ENCODE measurements around the gene CFDP1.
"Not testable (repeated sequence)": the region's sequence is repeated elsewhere in the genome, so short reads cannot be mapped to it uniquely, and the experiment has no call there.

Gene CFDP1

DNA sequence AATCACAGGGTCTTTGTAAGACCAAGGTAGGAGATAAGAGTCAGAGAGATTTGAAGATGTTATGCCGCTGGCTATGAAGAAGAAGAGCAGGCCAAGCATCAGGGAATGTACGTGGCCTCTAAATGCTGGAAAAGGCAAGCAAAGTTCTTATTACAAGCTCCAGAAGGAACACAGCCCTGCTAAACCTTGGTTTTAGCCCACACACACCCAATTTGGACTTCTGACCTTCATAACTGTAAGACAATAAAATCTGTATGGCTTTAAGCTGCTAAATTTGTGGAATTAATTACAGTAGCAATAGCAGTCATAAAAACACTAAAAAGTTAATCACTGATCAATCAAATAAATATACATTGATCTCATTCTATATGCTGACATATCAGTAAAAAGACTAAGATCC lies 25.1 kb upstream of the CFDP1 start:
- no peak for DNase-seq

DNA sequence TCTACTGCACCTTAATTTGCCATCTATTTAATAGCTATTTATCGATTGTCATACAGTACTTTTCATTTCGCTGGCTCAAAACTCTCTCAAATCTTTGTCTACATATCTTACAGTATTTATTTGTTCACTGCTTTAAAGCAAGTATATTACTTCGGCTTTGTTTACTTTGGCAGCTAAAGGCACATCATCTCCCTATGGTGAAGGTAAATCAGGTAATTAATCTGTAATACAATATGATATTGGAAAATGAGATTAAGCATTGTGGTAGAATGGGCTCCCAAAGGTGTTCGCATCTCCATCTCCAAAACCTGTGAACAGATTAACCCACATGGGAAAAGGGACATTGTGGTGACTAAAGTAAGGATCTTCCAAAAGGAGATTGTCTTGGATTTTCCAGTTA lies 24.7 kb upstream of the CFDP1 start:
- no peak for DNase-seq

DNA sequence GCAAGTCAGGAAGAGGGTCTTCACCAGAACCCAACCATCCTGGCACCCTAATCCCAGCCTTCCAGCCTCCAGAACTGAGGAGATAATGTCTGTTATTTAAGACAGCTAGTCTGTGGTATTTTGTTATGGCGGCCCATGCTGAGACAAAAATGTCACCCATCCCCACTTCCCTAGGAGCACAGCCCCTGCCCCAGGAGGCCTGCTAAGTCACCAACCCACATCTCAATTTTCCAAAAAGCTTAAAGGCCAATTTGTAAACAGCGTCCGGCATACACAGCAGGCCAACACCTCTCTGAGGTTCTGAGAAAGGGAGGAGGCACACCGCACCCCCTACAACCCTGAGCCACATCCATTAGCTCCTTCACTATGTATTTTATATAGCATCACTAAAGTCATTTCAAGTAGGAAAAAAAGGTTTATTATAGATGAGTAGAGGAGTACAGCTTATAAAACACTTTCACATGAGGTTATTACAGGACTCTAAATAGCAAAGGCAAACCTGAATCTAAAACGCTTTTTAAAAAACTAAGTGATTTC lies 24.2 kb upstream of the CFDP1 start:
- no peak for DNase-seq

DNA sequence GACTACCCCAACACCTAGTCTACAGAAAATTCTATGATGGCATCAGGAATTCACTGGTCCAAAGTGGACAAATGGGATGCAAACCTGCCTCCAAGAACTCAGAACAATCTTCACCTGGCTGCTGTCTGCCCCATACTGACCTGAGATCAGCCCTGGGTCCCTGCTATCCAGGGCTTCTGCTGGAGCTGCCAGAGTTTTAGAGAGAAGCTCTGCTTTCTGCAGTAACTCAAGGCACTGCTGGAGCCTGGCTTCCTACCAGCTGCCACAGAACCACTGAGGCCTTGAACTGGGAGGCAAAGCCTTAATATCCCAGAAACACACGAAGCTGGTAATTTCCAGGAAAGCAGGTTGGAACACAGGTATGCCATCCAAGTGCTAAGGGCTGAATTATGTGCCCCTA lies 23.7 kb upstream of the CFDP1 start:
- DNase-seq, result no peak

DNA sequence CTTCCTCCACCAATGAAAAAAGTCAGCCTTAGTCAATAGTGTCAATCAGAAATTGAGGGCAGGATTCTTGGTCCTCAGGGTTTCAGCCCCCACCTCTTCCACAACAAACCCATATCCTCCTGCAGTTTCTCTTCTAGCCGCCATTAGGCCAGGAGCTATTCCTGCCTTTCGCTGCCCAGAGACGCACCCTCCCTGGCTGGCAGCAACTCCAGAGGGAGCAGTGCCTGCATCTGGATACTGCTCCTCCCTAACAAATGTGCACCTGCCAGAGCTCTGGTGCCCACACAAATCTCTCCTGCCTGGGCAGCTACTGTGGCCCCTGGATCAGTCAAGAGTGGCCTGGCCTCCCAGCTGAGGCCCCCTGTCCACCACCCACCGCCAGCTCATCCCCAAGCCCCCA lies 23.2 kb upstream of the CFDP1 start:
- DNase-seq, result not testable (repeated sequence)

DNA sequence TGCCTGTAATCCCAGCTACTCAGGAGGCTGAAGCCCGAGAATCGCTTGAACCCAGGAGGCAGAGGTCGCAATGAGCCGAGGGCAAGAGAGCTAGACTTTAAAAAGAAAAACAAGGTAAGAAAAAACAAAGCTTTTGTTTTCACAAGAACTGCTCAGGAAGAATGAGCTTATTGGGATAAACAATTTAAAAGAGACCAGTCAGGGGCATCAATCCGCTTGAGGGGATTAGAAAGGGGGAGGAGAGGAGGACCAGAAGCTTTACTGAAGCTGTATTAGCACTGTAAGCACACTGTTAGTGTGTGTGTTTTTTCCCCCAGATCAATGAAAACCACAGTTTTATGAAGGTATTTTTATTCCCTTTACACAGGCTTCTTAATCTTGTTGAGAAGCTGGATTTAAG lies 22.4 kb upstream of the CFDP1 start:
- DNase-seq, result no peak

DNA sequence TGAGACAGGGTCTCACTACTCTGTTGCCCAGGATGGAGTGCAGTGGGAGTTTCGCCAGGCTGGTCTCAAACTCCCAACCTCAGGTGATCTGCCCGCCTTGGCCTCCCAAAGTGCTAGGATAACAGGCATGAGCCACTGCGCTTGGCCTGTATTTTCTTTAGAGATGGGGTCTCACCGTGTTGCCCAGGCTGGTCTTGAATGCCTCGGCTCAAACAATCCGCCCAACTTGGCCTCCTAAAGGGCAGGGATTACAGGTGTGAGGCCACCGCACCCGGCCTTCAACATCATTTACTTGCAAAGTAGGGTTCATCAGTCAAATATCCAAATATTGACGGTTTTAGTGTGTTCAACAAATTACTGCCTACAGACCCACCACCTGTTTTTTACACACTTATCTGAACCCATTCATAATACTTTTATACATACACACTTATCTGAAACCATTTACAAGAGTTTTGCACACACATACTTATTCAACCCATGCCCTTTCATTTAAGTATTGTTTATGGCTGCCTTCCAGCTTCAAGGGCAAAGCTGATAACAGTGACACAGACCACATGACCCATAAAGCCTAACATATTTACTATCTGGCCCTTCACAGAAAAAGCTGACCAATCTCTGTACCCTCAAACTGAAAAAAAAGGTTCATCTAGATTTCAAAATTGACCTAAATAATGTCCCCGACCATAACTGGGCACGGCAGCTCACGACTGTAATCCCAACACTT lies 19.3 kb upstream of the CFDP1 start:
- no peak for DNase-seq

DNA sequence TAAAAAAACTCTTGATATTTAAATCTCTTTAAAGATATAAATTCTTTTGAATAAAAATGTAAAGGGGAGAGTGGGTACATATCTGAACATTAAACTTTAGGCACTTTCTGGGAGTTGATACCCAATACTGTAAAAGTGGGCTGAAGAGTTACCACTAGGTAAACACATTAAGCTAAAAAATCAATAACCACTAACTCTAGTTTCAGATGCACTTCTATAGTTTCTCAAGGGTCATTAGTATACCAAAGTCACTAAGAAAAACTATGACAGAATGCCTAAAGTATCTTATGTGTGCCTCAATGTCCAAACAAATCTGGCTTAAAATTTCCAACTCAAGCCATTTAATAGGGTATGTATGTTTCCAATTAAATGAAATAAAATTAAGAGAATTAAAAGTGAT lies 13.1 kb upstream of the CFDP1 start:
- DNase-seq, result no peak

DNA sequence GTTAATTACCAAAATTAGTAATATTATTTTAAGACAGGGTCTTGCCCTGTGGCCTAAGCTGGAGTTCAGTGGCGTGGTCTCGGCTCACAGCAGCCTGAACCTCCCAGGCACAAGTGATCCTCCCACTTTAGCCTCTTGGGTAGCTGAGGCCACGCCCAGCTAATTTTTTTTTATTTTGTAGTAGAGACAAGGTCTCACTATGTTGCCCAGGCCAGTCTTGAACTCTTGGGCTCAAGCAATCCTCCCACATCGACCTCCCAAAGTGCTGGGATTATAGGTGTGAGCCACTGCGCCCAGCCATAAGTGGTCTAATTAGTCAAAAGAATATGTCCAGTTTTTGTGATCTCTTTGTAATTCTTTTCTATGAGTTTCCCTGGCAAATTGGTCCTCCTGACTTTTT lies 12.0 kb upstream of the CFDP1 start:
- no peak for DNase-seq

DNA sequence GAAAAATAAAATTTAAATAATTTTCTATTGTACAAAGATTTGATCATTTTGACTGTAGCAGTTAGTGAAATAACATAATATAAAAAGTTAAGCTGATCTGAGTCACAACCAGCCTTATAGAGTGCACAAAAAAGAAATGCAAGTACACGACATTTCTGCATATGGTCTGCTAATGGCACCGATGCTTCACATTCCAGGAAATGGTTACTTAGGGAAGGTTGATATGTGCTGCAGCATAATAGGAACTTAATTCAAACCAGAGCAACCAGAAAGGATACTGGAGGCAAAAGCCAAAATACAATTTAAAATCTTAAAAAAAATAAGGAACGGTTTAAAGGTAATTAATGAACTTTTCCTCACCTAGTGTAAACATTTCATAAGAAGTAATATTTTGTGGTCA lies 10.0 kb upstream of the CFDP1 start:
- no peak for DNase-seq

DNA sequence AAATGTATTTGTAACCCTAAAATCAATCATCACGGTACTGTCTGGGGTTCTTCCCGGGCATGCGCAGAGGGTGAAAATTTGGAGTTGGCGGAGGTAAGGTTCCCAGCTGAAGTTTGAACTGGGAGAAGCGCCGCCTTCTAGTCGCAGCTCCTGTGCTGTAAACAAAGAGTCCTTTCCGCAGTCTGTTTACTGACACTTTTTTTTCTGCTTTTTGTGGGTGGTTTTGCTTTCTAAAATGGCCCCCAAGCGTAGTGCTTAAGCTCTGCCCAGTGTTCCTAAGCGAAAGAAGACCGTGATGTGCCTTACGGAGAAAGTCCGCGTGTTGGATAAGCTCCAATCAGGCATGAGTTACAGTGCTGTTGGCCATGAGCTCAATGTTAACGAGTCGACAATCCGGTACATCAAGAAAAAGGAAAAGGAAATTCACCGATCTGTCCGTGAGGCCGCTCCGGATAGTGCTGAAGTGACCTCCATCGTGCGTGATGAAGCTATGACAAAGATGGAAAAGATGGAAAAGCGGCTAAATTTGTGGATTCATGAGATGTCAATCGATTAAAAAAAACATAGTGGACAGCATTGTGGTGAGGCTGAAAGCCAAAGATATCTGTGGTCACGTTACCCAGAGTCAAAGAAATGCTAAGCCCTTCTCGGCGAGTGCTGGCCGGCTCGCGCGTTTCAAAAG lies 570 bp upstream of the CFDP1 start:
- DNase-seq, result peak; percentile 85

DNA sequence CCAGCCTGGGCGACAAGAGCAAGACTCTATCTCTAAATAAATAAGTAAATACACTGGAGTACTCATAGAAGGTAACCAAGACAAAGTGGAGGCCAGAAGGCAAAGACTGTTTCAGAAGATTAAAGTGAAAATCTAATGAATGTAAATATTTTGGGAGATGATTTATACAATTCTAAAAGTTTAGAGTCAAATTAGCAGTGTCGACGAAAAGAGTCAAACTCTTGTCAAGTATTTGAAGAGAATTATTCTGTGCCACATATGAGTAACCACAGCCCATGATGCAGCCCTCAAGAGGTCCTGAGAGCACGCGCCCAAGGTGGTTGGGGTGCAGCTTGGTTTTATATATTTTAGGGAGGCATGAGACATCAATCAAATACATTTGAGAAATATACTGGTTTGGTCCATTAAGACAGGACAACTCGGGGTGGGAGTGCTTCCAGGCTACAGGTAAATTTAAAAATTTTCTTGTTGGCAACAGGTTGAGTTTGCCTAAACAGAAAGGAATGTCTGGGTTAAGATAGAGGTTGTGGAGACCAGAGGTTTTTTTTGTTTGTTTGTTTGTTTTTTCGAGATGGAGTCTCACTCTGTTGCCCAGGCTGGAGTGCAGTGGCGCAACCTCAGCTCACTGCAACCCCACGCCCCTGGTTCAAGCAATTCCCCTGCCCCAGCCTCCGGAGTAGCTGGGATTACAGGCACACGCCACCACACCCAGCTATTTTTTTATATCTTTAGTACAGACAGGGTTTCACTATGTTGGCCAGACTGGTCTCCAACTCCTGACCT lies 3.5 kb downstream of the CFDP1 start:
- no peak for DNase-seq

DNA sequence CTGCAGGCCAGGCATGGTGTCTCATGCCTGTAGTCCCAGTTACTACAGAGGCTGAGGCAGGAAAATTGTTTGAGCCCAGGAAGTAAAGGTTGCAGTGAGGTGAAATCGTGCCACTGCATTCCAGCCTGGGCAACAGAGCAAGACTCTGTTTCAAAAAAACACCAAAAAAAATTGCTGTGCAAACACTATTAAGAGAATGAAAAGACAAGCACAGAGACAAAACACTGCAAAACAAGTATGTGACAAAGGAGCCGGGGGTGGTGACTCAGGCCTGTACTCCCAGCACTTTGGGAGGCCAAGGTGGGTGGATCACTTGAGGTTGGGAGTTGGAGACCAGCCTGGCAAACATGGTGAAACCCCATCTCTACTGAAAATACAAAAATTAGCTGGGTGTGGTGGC lies 6.8 kb downstream of the CFDP1 start:
- DNase-seq, result not testable (repeated sequence)

DNA sequence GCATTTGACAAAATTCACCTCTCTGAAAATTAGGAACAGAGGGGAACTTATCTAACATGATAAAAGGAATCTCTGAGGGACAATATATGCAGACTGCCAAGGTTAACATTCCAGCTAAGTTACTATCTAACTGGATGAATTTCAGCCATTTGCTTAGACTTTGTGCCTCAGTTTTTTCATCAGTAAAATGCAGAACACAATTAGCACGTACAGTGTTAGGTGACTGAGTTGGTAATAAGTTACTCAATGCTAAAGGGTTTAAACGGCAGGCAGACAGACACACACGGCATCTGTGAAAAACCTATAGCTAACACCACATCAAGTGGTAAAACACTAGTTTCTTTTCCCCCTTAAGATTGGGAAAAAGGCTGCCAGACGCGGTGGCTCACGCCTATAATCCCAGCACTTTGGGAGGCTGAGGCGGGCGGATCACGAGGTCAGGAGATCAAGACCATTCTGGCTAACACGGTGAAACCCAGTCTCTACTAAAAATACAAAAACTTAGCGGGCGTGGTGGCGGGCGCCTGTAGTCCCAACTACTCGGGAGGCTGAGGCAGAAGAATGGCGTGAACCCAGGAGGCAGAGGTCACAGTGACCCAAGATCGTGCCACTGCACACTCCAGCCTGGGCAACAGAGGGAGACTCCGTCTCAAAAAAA lies 9.1 kb downstream of the CFDP1 start:
- not testable (repeated sequence) for DNase-seq

DNA sequence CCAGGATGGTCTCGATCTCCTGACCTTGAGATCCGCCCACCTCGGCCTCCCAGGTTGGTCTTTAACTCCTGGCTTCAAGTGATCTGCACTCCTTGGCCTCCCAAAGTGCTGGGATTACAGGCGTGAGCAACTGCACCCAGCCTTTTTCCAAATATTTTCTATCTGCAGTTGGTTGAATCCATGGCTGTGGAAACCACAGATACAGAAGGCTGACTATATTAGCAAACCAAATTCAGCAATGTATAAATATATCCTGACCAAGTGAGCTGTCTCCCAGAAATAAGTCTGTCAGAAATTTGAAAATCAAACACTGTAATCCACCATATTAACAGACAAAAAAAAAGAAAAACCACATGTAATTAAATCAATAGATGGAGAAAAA lies 9.6 kb downstream of the CFDP1 start:
- DNase-seq, result no peak

DNA sequence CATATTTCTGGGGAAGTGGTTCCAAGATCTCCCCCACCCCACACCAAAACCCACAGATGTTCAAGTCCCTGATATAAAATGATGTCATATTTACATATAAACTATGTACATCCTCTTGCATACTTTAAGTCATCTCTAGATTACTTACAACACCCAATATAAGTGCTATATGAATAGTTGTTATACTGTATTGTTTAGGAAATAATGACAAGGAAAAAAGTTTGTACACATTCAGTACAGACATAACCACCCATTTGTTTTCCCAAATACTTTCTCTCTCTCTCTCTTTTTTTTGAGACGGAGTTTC lies 11.5 kb downstream of the CFDP1 start:
- DNase-seq, result no peak

DNA sequence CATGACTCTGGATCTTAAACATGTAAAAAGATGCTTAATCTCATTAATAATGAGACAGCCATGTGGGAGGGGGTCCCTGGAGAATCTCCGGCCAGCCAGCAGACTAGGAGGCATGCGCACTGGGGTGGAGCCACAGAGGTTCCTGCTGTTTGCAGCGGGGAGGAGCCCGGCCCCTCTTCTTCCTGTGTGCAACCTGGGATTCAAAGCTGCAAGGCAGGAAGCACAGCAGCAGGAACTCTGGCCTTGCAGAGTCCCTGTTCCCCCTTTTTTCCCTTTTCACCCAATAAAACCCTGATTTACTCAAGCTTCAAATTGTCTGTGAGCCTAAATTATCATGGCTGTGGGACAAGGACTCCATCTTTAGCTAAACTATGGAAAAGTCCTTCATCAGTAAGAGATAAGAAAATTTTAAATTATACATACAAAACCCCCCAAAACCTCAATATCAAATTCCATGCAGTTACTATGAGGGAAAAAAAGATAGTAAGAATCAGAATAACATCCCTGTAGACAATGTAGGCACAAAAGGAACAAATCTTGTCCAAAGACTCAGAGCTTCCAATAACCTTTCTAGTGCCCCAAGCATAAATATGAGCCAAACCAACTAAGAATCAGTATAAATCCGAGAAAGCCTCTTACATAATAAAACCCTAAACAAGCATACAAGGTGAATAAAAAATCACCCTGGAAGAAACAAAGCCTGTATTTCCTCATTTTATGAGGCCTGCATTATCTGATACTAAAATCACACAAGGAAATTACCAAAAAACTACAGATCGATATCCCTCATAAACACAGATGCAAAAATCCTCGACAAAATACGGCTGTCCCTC lies 12.1 kb downstream of the CFDP1 start:
- DNase-seq, result peak; percentile 5

DNA sequence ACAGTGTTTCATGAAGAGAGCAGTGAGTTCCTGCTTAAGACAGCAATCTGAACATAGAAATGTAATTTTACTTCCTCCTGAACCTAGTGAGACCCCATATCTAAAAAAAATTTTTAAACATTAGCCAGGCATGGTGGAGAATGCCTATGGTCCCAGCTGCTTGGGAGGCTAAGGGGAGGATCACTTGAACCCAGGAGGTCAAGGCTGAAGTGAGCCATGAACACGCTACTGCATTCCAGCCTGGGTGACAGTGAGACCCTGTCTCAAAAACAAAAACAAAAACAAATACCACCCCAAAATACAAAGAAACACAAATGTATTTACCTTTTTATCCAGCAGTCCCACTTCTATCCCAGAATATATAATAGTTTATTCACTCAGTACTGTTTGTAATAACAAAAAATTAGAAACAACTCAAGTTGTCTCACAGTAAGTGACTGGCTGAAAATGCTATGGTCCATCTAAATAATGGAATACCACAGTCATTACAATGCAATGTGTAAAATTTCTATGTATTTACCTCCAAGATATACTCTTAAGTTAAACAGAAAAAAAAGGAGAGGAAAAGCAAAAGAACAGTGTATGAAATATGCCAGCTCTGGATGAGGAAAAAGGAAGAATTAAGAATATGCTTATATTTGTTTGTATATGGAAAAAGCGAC lies 16.3 kb downstream of the CFDP1 start:
- no peak for DNase-seq

DNA sequence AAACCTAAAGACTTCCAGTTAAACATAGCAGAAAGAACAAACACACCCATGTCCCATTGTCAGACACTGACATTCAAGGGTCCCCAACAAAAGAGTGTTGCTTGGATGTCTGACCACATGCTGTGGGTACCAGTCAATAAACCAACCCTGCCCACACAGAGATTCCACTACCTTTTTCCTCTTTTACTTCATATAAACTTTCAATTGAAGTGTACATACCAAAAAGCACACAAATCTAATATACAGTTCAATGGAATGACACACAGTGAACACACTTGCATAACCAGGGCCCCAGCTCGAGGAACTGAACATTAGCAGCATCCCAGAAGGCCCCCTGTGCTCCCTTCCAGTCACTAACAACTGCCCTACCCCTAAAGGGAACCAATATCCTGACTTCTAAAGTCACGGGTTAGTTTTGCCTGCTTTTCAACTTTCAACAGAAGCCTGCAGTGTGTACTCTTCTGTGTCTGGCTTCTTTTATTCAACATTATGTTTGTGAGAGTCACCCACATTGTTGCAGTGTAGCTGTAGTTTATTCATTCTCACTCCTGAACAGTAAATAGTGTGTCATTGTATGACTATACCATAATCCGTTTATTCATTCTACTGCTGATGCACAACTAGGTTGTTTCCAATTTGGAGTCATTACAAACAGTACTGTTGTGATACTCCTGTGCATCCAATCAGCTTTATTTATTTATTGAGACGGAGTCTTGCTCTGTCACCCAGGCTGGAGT lies 18.0 kb downstream of the CFDP1 start:
- no peak for DNase-seq

DNA sequence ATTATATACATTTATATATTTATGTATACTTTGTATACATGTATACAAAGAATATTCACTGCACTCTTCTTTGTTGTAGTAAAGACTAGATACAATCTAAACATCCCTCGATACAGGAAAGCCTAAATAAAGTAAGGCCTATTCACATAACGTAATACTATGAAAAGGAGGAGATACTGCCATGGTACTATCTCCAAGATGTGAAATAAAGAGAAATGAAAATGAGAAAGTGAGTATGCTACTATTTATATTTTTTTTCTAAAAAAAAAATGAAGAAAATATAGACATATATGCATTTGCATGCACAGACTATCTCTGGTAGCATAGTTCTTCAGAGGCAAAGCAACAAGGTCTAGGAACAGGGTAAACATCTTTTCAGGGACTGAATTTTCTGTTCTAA lies 19.4 kb downstream of the CFDP1 start:
- DNase-seq, result no peak

DNA sequence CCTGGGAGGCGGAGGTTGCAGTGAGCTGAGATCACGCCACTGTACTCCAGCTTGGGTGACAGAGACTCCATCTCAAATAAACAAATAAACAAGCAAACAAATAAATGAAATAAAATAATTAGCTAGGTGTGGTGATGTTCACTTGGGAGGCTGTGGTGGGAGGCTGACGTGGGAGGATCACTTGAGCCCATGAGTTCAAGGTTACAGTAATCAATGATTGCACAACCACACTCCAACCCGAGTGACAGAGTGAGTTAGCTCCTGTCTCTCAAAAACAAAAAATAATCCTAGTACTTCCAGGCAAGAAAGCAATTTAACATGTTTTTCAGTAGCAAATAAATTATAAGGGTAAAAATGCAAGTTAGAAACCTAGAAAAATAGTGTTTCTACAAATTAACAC lies 26.4 kb downstream of the CFDP1 start:
- no peak for DNase-seq

Data from central memory CD4-positive, alpha-beta T cell (primary cell).